ENCODE measurements around the gene SVOPL. TPM values are rescaled to one million over a fixed set of nuclear protein-coding genes. Genes with fewer than 3 reads are reported as not detected.

SVOPL gene
- total and polyA plus RNA-seq, 2 donors (not counting 1 experiment from before 2014, with no cell fraction given), result not detected

GRCh38 chr7:138705167-138705566, 4.0 kb upstream of the SVOPL start:
- POLR2A ChIA-PET, result no interaction called here
- H3K9me3 Mint-ChIP-seq (ENCODE audit: insufficient read depth), result no peaks in the 10 kb centered on the region
- Histone ChIP-seq H3K4me3 (ENCODE audit: control extremely low read depth in 1 of 5, extremely low read depth in 1 of 5, insufficient read depth in 1 of 5, low read depth in 2 of 5, low read length in 4 of 5) (no peak overlapping the region), H3K9ac (ENCODE audit: low read length) (no peak overlapping the region), H3K36me3 (replicated peaks in 1 of 2; ENCODE audit: control extremely low read depth in 1 of 2, control insufficient read depth in 1 of 2, extremely low read depth in 1 of 2, insufficient read depth in 2 of 2, low read length in 1 of 2) (no peaks in the 10 kb centered on the region), H2AFZ (ENCODE audit: insufficient read depth, low read depth, low read length, poor library complexity, severe bottlenecking) (no peak overlapping the region), H3K4me1 (ENCODE audit: control insufficient read depth in 2 of 2, insufficient read depth in 2 of 2, low read length in 2 of 2) (no peaks in the 10 kb centered on the region), H3K79me2 (ENCODE audit: control insufficient read depth, insufficient read depth, low read length) (no peaks in the 10 kb centered on the region), H3K4me2 (replicated peaks; ENCODE audit: low read depth, low read length, poor library complexity, severe bottlenecking) (no peak overlapping the region), H3K27ac (ENCODE audit: low read length in 2 of 2) (no peak overlapping the region), H3K9me3 (ENCODE audit: control extremely low read depth in 1 of 3, control insufficient read depth in 2 of 3, insufficient read depth in 1 of 3, low read length in 2 of 3) (no peaks in the 10 kb centered on the region), H3K27me3 (replicated peaks in 1 of 4; ENCODE audit: control extremely low read depth in 1 of 4, control insufficient read depth in 3 of 4, insufficient read depth in 4 of 4, low read length in 3 of 4) (no peaks in the 10 kb centered on the region), H4K20me1 (ENCODE audit: control insufficient read depth, insufficient read depth, low read length, poor library complexity, severe bottlenecking) (no peaks in the 10 kb centered on the region)
- no peak for TF ChIP-seq CTCF (IDR thresholded peaks at IDR 0.05)
- TF ChIP-seq EZH2 (IDR thresholded peaks at IDR 0.05; ENCODE audit: borderline replicate concordance, insufficient read depth, low read depth, low read length, poor library complexity, severe bottlenecking), result no peak
- no peak overlapping the region for H3K27ac Mint-ChIP-seq
- no peak overlapping the region for H3K4me3 Mint-ChIP-seq
- no peaks in the 10 kb centered on the region for H3K27me3 Mint-ChIP-seq
- intact Hi-C loops (cut with micrococcal nuclease), result no loop called here
- CTCF ChIA-PET, result no interaction called here
- ATAC-seq (ENCODE audit: low read depth), result no peak
- WGBS (ENCODE audit: insufficient coverage), result 19% methylated on average over 7 of the region's 7 CpGs
- DNase-seq, result no peak
- H3K4me1 Mint-ChIP-seq, result no peaks in the 10 kb centered on the region

GRCh38 chr7:138701537-138701923, 368 bp upstream of the SVOPL start:
- Histone ChIP-seq H4K20me1 (ENCODE audit: control insufficient read depth, insufficient read depth, low read length, poor library complexity, severe bottlenecking) (no peaks in the 10 kb centered on the region), H3K27ac (ENCODE audit: low read length in 2 of 2) (no peak overlapping the region), H3K9ac (ENCODE audit: low read length) (no peak overlapping the region), H3K79me2 (ENCODE audit: control insufficient read depth, insufficient read depth, low read length) (no peaks in the 10 kb centered on the region), H3K36me3 (replicated peaks in 1 of 2; ENCODE audit: control extremely low read depth in 1 of 2, control insufficient read depth in 1 of 2, extremely low read depth in 1 of 2, insufficient read depth in 2 of 2, low read length in 1 of 2) (no peaks in the 10 kb centered on the region), H3K4me1 (ENCODE audit: control insufficient read depth in 2 of 2, insufficient read depth in 2 of 2, low read length in 2 of 2) (no peaks in the 10 kb centered on the region), H3K9me3 (ENCODE audit: control extremely low read depth in 1 of 3, control insufficient read depth in 2 of 3, insufficient read depth in 1 of 3, low read length in 2 of 3) (peaks cover 0 to 4% (median 0%) of the 10 kb centered on the region in 3 donors), H3K4me2 (replicated peaks; ENCODE audit: low read depth, low read length, poor library complexity, severe bottlenecking) (no peak overlapping the region), H2AFZ (ENCODE audit: insufficient read depth, low read depth, low read length, poor library complexity, severe bottlenecking) (no peak overlapping the region), H3K27me3 (replicated peaks in 1 of 4; ENCODE audit: control extremely low read depth in 1 of 4, control insufficient read depth in 3 of 4, insufficient read depth in 4 of 4, low read length in 3 of 4) (no peaks in the 10 kb centered on the region), H3K4me3 (ENCODE audit: control extremely low read depth in 1 of 5, extremely low read depth in 1 of 5, insufficient read depth in 1 of 5, low read depth in 2 of 5, low read length in 4 of 5) (no peak overlapping the region)
- Mint-ChIP-seq H3K27me3 (no peaks in the 10 kb centered on the region), H3K27ac (no peak overlapping the region), H3K4me1 (no peaks in the 10 kb centered on the region), H3K4me3 (no peak overlapping the region), H3K9me3 (ENCODE audit: insufficient read depth) (no peaks in the 10 kb centered on the region)
- intact Hi-C loops (cut with micrococcal nuclease), result no loop called here
- DNase-seq (no peak), ATAC-seq (ENCODE audit: low read depth) (no peak)
- TF ChIP-seq EZH2 (IDR thresholded peaks at IDR 0.05; ENCODE audit: borderline replicate concordance, insufficient read depth, low read depth, low read length, poor library complexity, severe bottlenecking) (no peak), CTCF (IDR thresholded peaks at IDR 0.05) (no peak)
- ChIA-PET POLR2A (no interaction called here), CTCF (no interaction called here)
- WGBS (ENCODE audit: insufficient coverage), result 67% methylated on average over 1 of the region's 2 CpGs
